LNCaP clone FGC (cell line): ENCODE measurements around the gene PLEKHM1.

ENCODE experiments used
- DNase-seq: peaks from one replicate; pipeline ENCODE4 v3.0.0-alpha.2; 2011; ENCODE audit warnings: low read depth
- H3K4me3 ChIP-seq: 2 replicates; pipeline ENCODE4 v1.5.1; 2011; ENCODE audit warnings: mild to moderate bottlenecking, low read depth, low read length, control low read depth
- TF ChIP-seq, protein P1 (sequence below): IDR thresholded peaks from 2 replicates; pipeline ENCODE4 v1.5.1; 2012; ENCODE audit warnings: mild to moderate bottlenecking; ENCODE audit not compliant: control insufficient read depth, insufficient read depth; ENCODE audit errors: extremely low read depth

Gene PLEKHM1

DNA sequence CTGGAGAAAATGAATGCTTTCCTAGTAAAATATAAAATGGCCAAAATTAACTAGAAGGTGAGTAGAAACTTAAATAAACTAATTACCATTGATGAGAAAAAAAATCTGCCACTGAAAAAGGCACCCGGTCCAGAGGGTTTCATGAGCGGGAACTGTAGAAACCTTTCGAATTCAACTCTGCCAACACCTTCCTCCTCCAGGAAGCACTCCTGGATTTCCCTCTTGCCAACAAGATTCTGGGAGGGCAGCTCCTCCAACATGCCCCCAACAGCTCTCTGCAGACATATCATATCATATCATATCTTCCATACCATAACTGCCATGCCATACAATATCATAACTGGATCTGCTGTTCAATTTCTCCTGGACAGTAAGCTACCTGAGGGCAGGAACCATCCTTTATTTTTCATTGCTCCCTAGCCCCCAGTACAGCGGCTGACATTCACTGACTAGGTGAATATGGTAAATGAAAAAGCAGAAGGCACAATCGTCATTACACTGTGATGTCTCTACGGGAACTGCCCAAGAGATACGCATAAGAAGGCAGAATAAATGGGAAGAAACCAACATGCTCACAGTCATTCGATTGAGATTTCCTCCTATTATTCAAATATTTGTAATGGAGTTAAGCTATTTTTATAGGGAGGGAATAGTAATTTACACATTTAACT is 67.1 kb downstream of the PLEKHM1 start:
- H3K4me3 ChIP-seq: no peak overlapping the region
- TF ChIP-seq, protein P1, sequence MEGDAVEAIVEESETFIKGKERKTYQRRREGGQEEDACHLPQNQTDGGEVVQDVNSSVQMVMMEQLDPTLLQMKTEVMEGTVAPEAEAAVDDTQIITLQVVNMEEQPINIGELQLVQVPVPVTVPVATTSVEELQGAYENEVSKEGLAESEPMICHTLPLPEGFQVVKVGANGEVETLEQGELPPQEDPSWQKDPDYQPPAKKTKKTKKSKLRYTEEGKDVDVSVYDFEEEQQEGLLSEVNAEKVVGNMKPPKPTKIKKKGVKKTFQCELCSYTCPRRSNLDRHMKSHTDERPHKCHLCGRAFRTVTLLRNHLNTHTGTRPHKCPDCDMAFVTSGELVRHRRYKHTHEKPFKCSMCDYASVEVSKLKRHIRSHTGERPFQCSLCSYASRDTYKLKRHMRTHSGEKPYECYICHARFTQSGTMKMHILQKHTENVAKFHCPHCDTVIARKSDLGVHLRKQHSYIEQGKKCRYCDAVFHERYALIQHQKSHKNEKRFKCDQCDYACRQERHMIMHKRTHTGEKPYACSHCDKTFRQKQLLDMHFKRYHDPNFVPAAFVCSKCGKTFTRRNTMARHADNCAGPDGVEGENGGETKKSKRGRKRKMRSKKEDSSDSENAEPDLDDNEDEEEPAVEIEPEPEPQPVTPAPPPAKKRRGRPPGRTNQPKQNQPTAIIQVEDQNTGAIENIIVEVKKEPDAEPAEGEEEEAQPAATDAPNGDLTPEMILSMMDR: no peak
- no peak for DNase-seq

DNA sequence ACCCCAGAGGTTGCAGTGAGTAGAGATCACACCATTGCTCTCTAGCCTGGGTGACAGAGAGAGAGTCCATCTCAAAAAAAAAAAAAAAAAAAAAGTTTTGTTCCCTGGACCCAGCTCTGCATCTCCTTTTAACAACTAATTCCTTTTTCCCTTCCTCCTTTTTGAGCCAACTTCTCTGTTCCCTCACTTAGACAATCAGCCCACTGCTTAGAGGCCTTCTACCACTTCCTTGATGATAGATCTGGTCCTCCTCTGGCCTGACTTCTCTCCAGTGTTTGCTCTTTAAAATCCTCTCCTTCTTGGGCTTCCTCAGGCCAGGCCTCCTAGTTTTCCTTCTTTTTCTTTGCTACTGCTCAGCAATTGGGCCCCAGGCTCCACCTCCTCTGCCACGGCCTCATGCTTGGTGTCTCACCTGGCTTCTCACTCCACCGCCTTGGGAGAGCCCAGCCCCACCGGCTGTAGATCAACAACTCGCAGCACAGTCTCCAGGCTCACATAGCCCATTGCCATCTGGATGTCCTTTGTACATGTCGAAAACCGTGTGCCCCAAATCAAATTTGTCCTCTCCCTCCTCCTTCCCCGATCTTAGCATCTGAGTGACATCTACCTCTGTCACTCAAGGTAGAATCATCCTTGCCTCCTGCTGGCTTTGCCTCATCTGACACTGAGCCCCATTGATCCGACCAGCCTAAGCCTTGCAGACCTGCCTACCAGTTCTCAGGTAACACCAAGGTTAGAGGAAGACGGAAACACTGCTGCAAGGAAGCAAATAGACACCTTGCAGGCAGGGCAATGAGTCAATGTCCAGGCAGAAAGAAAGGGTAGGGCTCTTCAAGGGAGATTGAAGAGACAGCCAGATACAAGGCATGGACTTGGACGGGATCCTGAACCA is 75.3 kb downstream of the PLEKHM1 start:
- no peak for DNase-seq
- no peak overlapping the region for H3K4me3 ChIP-seq
- TF ChIP-seq, protein P1: no peak

DNA sequence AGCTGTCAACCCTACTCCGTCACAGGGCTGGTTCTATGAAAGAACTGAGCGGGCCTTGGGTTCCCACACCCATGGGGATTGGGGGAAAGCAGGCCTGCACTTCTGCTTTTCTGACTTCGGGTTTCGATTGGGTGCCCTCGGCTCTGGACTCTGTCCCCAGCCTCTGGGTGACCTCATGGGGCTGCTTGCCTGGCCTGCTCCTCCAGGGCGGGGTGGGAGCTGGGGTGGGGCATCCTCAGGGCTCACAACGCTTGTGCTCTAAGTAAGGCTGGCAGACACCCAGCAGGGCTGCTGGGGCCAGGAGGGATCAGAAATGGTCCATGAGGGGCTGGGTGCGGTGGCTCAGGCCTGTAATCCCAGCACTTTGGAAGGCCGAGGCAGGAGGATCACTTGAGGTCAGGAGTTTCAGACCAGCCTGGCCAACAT is 77.0 kb downstream of the PLEKHM1 start:
- no peak overlapping the region for H3K4me3 ChIP-seq
- TF ChIP-seq, protein P1: no peak
- no peak for DNase-seq

DNA sequence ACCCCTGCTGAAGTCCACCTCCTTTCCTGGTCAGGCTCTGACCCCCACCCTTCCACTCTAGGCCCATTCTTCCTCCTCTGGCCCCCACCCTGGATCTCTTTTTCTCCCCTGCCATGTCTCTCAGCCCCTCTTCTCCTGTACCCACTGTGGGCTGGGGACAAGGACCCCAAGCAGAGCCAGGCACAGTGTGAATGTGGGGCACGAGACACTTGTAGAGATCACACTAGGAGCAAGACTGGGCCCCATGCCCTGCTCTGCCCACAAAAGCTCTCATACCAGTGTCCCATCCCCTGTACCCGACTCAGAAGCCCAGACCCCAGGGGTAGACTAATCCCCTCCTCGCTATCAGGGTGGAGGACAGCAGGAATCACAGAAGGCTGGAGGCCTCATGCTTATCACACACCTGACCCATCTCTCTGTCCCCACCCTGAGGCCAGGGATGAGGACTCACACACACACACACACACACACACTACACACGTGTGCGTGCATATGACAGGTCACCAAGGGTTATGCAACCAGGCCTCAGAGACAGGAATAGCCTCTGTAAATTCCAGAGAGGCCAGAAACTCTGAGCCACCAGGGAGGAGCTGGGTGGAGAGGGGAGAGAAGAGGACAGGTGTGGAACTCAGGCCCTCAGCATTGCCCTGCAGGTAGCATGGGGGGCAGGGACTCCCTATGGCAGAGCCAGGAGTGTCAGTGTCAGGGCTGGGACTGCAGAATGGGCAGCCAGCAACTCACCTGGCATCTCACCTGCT is 79.0 kb downstream of the PLEKHM1 start:
- no peak for DNase-seq
- H3K4me3 ChIP-seq: no peak overlapping the region
- TF ChIP-seq, protein P1: no peak

DNA sequence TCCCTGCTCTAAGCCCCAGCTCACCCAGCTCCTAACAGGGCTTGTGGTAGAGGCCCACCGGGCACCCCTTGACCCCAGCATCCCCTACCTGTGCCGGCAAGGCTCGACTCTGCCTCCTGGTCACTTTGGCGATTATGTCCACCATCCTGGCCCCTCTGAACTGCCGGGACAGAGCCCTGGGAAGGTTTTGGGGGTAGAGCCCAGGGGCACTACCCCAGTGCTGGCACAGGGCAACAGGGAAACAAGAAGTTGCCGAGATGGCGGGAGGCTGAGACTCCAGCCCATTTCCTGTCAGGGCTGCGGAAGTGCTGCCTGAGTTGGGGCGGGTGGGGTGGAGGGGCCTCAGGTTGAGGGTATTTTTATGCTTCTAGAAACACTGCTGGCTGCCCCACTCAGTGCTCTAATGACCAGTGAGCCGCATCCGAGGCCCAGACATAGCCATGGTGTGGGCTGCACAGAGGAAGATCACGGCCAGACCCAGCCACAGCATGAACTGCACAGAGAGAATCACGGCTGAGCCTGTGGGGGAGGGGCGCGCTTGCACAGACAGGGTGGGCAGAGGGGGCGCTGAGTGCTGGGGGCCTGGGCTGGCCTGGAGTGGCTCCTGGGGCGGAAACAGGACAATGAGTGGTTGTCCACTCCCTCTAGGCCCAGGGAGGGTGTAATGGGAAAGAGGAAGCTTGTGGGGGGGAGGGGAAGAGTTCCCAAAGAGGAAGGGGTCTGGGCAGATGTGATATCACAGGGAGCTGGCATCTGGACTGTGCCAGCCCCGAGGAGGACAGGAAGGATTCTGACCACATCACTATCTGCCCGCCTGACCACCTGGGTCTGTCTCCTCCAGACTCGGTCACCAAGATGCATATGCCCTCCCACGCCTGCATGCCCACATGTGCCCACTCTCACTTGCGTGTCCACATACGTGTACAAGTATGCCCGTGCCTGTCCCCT is 80.1 kb downstream of the PLEKHM1 start:
- no peak overlapping the region for H3K4me3 ChIP-seq
- TF ChIP-seq, protein P1: no peak
- no peak for DNase-seq

DNA sequence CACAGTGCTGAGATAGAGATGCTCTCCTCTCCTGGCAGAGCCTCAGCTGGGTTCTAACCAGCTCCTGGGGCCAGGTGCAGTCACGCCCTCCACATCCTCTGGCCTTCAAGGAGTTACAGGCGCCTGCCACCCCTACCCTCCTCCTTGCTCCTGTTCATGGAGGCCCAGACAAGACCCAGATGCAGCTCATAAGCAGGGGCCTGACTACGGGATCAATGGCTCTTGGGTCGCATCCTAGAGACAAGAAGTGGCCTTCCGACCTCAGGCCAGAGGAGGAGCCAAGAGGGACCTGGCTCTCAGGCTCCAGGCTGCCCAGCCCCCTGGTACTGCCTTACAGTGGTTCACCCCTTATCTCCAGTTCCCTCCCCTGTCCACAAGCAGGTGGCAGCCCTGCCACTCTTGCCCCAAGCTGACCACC is 80.9 kb downstream of the PLEKHM1 start:
- no peak for DNase-seq
- TF ChIP-seq, protein P1: no peak
- no peak overlapping the region for H3K4me3 ChIP-seq
